Activated CD4-positive, alpha-beta T cell treated with anti-CD3 and anti-CD28 coated beads for 36 hours (primary cell): ENCODE results near the gene PRPF38B. TPM values are rescaled to one million over a fixed set of nuclear protein-coding genes. Genes with fewer than 3 reads are reported as not detected.
"Not testable (repeated sequence)": the region's sequence is repeated elsewhere in the genome, so short reads cannot be mapped to it uniquely, and the experiment has no call there.

Source experiments
- ATAC-seq: fragments of 200-7000 bp; cut with Tn5 transposase; one replicate; pipeline ENCODE4 v1.10.0; 2021; ENCODE audit warnings: mild to moderate bottlenecking, moderate library complexity
- CTCF ChIA-PET: fragments of 350-600 bp; sonication (Branson Sonifier 250); formaldehyde crosslinking; loops from one replicate; lab custom pipeline; 2021; ENCODE audit warnings: antibody characterized with exemption; lab: Charles Lee
- POLR2A ChIA-PET: fragments of 350-600 bp; sonication (Branson Sonifier 250); formaldehyde crosslinking; loops from one replicate; lab custom pipeline; 2021; ENCODE audit warnings: antibody characterized with exemption, inconsistent platforms; lab: Charles Lee
- DNase-seq: peaks from one replicate; pipeline ENCODE4 v3.0.0-alpha.2; 2020
- H3K27ac Mint-ChIP-seq: one replicate; pipeline ENCODE4 v1.8.0; 2021; ENCODE audit warnings: mixed read lengths
- H3K27me3 Mint-ChIP-seq: one replicate; pipeline ENCODE4 v1.8.0; 2021; ENCODE audit warnings: mixed read lengths
- H3K36me3 Mint-ChIP-seq: one replicate; pipeline ENCODE4 v1.8.0; 2021; ENCODE audit warnings: low read depth, mixed read lengths
- H3K4me1 Mint-ChIP-seq: one replicate; pipeline ENCODE4 v1.8.0; 2021; ENCODE audit warnings: mixed read lengths
- H3K4me3 Mint-ChIP-seq: one replicate; pipeline ENCODE4 v1.8.0; 2021; ENCODE audit warnings: mild to moderate bottlenecking, moderate library complexity, mixed read lengths
- H3K9me3 Mint-ChIP-seq: one replicate; pipeline ENCODE4 v1.8.0; 2021; ENCODE audit warnings: low read depth, mixed read lengths
- intact Hi-C, 2 experiments: fragments of 100-400 bp; cut with DNase I in 1 of 2; cut with micrococcal nuclease in 1 of 2; formaldehyde crosslinking; loops; one replicate each; pipeline versions ENCODE4 v1.14.2 to v1.15.1; 2022 to 2024; cut with DNase I, micrococcal nuclease
- total RNA-seq, 2 experiments: library from RNA; stranded (reverse); gene quantifications; one replicate each; pipeline ENCODE4 v1.2.3, GENCODE V29; 2021

The PRPF38B gene
- total RNA-seq, 2 experiments from 2014 or later = 57.9 to 61.1 TPM

DNA sequence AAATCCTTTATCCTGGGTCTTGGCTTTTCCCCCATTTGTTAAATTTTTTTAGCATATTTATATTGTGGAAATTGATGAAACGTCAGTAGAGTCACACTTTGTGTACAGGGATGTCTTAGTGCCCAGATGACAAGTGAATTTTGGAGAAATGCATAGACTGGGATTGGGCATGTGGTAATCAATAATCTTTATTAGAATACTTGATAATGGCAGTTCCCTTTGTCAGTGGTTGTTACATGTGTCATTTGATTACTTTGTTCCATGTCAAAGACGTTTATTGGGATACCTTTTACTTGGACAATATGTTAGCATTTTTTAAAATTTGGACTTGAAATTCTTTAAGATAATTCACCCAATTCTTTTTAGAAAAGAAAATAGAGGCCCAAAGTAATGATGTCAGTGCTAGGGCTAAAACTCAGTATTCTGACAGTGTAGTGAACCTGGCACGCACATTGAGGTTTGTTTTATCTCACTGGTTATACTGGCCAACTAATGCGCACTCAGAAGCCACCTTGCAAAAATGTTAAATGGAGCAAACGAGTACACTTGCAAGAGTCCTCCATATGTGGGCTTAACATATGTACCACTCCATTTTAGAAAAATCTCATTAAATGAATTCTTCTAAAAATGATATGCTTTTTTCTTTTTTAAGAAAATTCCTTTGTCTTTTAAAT lies 9.2 kb downstream of the PRPF38B start:
- H3K9me3 Mint-ChIP-seq = no peaks in the 10 kb centered on the region
- H3K27me3 Mint-ChIP-seq = no peaks in the 10 kb centered on the region
- intact Hi-C loops = loop anchor here in 1 of 2 experiments (10.0 kb wide), 1 partner anchor 187 kb away; no protein-coding TSS in a partner anchor
- ChIA-PET CTCF (interaction anchor here (0.9 to 1.0 kb wide), 2 partner anchors 9 kb away, joined by 3 to 5 read pairs; partner anchors contain the start of gene PRPF38B), POLR2A (interaction anchor here (1.0 to 4.7 kb wide), 2 partner anchors 9 to 18 kb away, joined by 3 to 25 read pairs; partner anchors contain the start of gene PRPF38B)
- H3K4me3 Mint-ChIP-seq = no peak overlapping the region
- peaks cover 52% of the 10 kb centered on the region for H3K36me3 Mint-ChIP-seq
- no peak overlapping the region for H3K27ac Mint-ChIP-seq
- H3K4me1 Mint-ChIP-seq = peaks cover 70% of the 10 kb centered on the region
- DNase-seq (no peak), ATAC-seq (no peak)

- H3K4me1 Mint-ChIP-seq = peaks cover 64% of the 10 kb centered on the region
- peak overlapping the region; percentile 25 for H3K27ac Mint-ChIP-seq
- POLR2A ChIA-PET = interaction anchor here (1.0 to 4.7 kb wide), 4 partner anchors 9 to 398 kb away, joined by 3 to 25 read pairs (median 4); partner anchors contain the start of gene PRPF38B
- H3K27me3 Mint-ChIP-seq, DNase-seq, ATAC-seq, H3K4me3 Mint-ChIP-seq, H3K9me3 Mint-ChIP-seq: not testable (repeated sequence)
- H3K36me3 Mint-ChIP-seq = peaks cover 44% of the 10 kb centered on the region
- CTCF ChIA-PET = interaction anchor here (1.0 kb wide), 1 partner anchor 10 kb away, joined by 5 read pairs; the partner anchor contains the start of gene PRPF38B
- intact Hi-C loops = loop anchor here in 1 of 2 experiments (10.0 kb wide), 1 partner anchor 187 kb away; no protein-coding TSS in a partner anchor
These were observed 10.0 kb downstream of the PRPF38B start for GRCh38 chr1:108702109-108702508.

GRCh38 chr1:108703939-108704338 lies 11.8 kb downstream of the PRPF38B start:
- intact Hi-C loops = loop anchor here (1.0 to 10.0 kb wide), 4 partner anchors 12 to 189 kb away; partner anchors contain the start of genes PRPF38B (in 2 of the 2) and STXBP3 (in 2 of the 2)
- peak overlapping the region; percentile 49 for H3K4me3 Mint-ChIP-seq
- peaks cover 27% of the 10 kb centered on the region for H3K36me3 Mint-ChIP-seq
- ChIA-PET CTCF (no interaction called here), POLR2A (interaction anchor here (4.7 kb wide), 1 partner anchor 11 kb away, joined by 25 read pairs; the partner anchor contains the start of gene PRPF38B)
- H3K27ac Mint-ChIP-seq = peak overlapping the region; percentile 86
- ATAC-seq (peak; percentile 85), DNase-seq (peak; percentile 46)
- no peaks in the 10 kb centered on the region for H3K27me3 Mint-ChIP-seq
- H3K9me3 Mint-ChIP-seq = no peaks in the 10 kb centered on the region
- H3K4me1 Mint-ChIP-seq = peaks cover 55% of the 10 kb centered on the region

- ATAC-seq = no peak
- Mint-ChIP-seq H3K27ac (peak overlapping the region; percentile 86), H3K27me3 (no peaks in the 10 kb centered on the region), H3K4me3 (no peak overlapping the region), H3K36me3 (peaks cover 21% of the 10 kb centered on the region), H3K9me3 (no peaks in the 10 kb centered on the region), H3K4me1 (peaks cover 53% of the 10 kb centered on the region)
- CTCF ChIA-PET = interaction anchor here (0.5 to 1.1 kb wide), 3 partner anchors 25 to 396 kb away, joined by 3 read pairs; no protein-coding TSS in a partner anchor
- DNase-seq = peak; percentile 21
- intact Hi-C loops = loop anchor here (1.0 to 10.0 kb wide), 4 partner anchors 12 to 190 kb away; partner anchors contain the start of genes PRPF38B (in 2 of the 2) and STXBP3 (in 2 of the 2)
- POLR2A ChIA-PET = interaction anchor here (0.6 to 4.7 kb wide), 2 partner anchors 12 to 86 kb away, joined by 6 to 25 read pairs; partner anchors contain the start of gene PRPF38B
These were observed 12.4 kb downstream of the PRPF38B start for GRCh38 chr1:108704496-108704895.

DNA sequence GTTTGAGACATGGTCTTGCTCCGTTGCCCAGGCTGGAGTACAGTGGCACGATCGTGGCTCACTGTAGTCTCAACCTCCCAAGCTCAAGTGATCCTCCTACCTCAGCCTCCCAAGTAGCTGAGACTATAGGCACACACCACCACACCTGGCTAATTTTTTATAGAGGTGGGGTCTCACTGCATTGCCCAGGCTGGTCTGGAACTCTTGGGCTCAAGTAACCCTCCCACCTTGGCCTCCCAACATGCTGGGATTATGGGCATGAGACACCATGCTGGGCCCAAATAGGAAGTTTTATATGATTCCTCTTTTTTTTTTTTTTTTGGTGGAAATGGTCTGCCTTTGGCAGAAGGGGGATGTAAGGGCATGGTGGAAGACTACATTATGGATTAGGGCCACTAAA lies 14.5 kb downstream of the PRPF38B start:
- peaks cover 43% of the 10 kb centered on the region for H3K4me1 Mint-ChIP-seq
- POLR2A ChIA-PET = no interaction called here

GRCh38 chr1:108708691-108709660 lies 16.9 kb downstream of the PRPF38B start:
- peak; percentile 86 for ATAC-seq
- Mint-ChIP-seq H3K9me3 (no peaks in the 10 kb centered on the region), H3K27me3 (no peaks in the 10 kb centered on the region), H3K4me1 (peaks cover 25% of the 10 kb centered on the region), H3K36me3 (no peaks in the 10 kb centered on the region), H3K4me3 (no peak overlapping the region), H3K27ac (no peak overlapping the region)
- ChIA-PET POLR2A (interaction anchor here (1.0 kb wide), 1 partner anchor 17 kb away, joined by 5 read pairs; the partner anchor contains the start of gene PRPF38B), CTCF (interaction anchor here (0.7 to 1.8 kb wide), 9 partner anchors 14 to 539 kb away, joined by 3 to 7 read pairs (median 3); partner anchors contain the start of gene PRPF38B)
- intact Hi-C loops = loop anchor here (2.0 to 10.0 kb wide), 2 partner anchors 194 to 196 kb away; no protein-coding TSS in a partner anchor
- peak; percentile 78 for DNase-seq

More for the DNA sequence above, 14.5 kb downstream of the PRPF38B start:
- intact Hi-C loops = loop anchor here in 1 of 2 experiments (10.0 kb wide), 1 partner anchor 192 kb away; no protein-coding TSS in a partner anchor
- DNase-seq = no peak
- no peak overlapping the region for H3K4me3 Mint-ChIP-seq
- no peaks in the 10 kb centered on the region for H3K27me3 Mint-ChIP-seq
- H3K27ac Mint-ChIP-seq = no peak overlapping the region
- no peak for ATAC-seq
- peaks cover 9% of the 10 kb centered on the region for H3K36me3 Mint-ChIP-seq
- CTCF ChIA-PET = no interaction called here
- H3K9me3 Mint-ChIP-seq = no peaks in the 10 kb centered on the region

GRCh38 chr1:108712606-108713150 lies 20.6 kb downstream of the PRPF38B start, which contains the start of gene FNDC7:
Gene FNDC7, plus strand, starts transcription at chr1:108712908. Its CDS starts 26 bp downstream, at chr1:108712934.
- ChIA-PET POLR2A (no interaction called here), CTCF (interaction anchor here (0.7 to 1.5 kb wide), 3 partner anchors 9 to 152 kb away, joined by 3 read pairs; no protein-coding TSS in a partner anchor)
- ATAC-seq (no peak), DNase-seq (no peak)
- H3K27ac Mint-ChIP-seq = no peak within 1 kb of the TSS
- H3K9me3 Mint-ChIP-seq = no peaks in the 10 kb centered on the region
- intact Hi-C loops = no loop called here
- H3K27me3 Mint-ChIP-seq = no peaks in the 10 kb centered on the region
- H3K36me3 Mint-ChIP-seq = no peaks in the 10 kb centered on the region
- no peak within 1 kb of the TSS for H3K4me3 Mint-ChIP-seq
- peaks cover 7% of the 10 kb centered on the region for H3K4me1 Mint-ChIP-seq

- POLR2A ChIA-PET = no interaction called here
- intact Hi-C loops = no loop called here
- Mint-ChIP-seq H3K27me3 (no peaks in the 10 kb centered on the region), H3K27ac (no peak overlapping the region), H3K4me3 (no peak overlapping the region), H3K9me3 (no peaks in the 10 kb centered on the region), H3K4me1 (peaks cover 3% of the 10 kb centered on the region), H3K36me3 (no peaks in the 10 kb centered on the region)
- ATAC-seq = no peak
- CTCF ChIA-PET = interaction anchor here (1.0 kb wide), 1 partner anchor 71 kb away, joined by 5 read pairs; no protein-coding TSS in a partner anchor
- no peak for DNase-seq
These were observed 23.8 kb downstream of the PRPF38B start for GRCh38 chr1:108715932-108716331.

DNA sequence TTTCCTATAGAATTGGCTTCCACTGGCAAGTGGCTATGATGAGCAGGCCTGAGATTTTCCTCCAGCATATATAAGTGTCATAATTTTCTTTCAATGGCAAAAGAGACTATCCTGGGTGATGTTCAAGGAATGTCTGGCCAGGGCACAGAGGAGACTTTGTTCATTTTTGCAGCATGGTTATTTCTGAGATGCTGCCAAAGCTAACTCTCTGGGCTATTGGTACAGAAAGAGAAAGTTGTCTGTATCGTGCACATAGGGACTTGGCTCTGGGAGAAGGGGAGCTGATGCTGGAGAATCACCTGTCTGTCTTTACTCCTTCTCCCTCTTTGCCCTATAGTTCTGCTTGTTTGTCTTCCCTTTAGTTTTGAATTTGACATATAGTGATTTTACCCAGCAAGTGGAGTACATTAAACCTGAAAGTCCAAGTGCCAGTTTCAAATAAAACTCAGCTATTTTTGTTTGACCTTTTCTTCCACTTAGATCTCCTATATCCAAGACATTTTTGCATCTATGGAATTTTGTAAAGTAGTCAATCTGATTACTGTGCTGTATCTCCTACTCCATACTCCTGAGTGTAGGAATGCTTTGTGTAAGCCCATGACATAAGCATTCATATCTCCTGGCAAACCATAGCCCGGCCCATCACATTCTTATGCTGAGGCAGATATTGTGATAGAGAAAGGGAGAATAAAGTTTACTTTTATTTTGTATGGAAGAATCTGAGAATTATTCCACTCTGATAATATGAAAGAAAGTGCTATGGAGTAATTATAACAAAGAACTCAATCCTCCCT lies 24.5 kb downstream of the PRPF38B start:
- intact Hi-C loops = no loop called here
- ChIA-PET POLR2A (no interaction called here), CTCF (interaction anchor here (1.0 kb wide), 1 partner anchor 70 kb away, joined by 5 read pairs; no protein-coding TSS in a partner anchor)
- no peak overlapping the region for H3K4me3 Mint-ChIP-seq
- H3K27me3 Mint-ChIP-seq = no peaks in the 10 kb centered on the region
- H3K27ac Mint-ChIP-seq = no peak overlapping the region
- no peak for DNase-seq
- no peaks in the 10 kb centered on the region for H3K9me3 Mint-ChIP-seq
- ATAC-seq = no peak
- no peaks in the 10 kb centered on the region for H3K36me3 Mint-ChIP-seq
- peaks cover 3% of the 10 kb centered on the region for H3K4me1 Mint-ChIP-seq
